Panc1 (cell line): Measurements from ENCODE around the gene DHRS4. TPM values are rescaled to one million over a fixed set of nuclear protein-coding genes. Genes with fewer than 3 reads are reported as not detected.

ENCODE experiments used
- ATAC-seq: fragments of 200-7000 bp; cut with Tn5 transposase; 2 replicates; pipeline ENCODE4 v1.9.1; 2020; ENCODE audit warnings: mild to moderate bottlenecking, moderate library complexity
- BruUV-seq: library from RNA; stranded (reverse); fragments of 400-500 nt; replicated peaks from 2 replicates; lab custom pipeline; 2021; lab: Mats Ljungman, UMichigan
- CTCF ChIA-PET: fragments of 300-600 bp; sonication (Branson Sonifier 250); formaldehyde crosslinking; loops from one replicate; lab custom pipeline; 2022; ENCODE audit warnings: antibody characterized with exemption; lab: Charles Lee
- POLR2A ChIA-PET: fragments of 300-600 bp; sonication (Branson Sonifier 250); formaldehyde crosslinking; loops from one replicate; lab custom pipeline; 2022; ENCODE audit warnings: antibody characterized with exemption; lab: Charles Lee
- DNase-seq: peaks from one replicate; pipeline ENCODE4 v3.0.0-alpha.2; 2010; ENCODE audit warnings: low read depth, low spot score
- H3K27ac ChIP-seq: 2 replicates; pipeline ENCODE4 v1.5.1; 2011; ENCODE audit warnings: mild to moderate bottlenecking, low read length, inconsistent platforms
- H3K27me3 ChIP-seq: fragments of 200-500 bp; sonication (Bioruptor generic); 2 replicates; pipeline ENCODE4 v1.6.0; 2014; ENCODE audit warnings: low read length, inconsistent platforms; ENCODE audit not compliant: control insufficient read depth, insufficient read depth
- H3K36me3 ChIP-seq: fragments of 200-500 bp; sonication (Bioruptor generic); 2 replicates; pipeline ENCODE4 v1.5.1; 2014; ENCODE audit warnings: inconsistent platforms, mild to moderate bottlenecking, low read length, moderate library complexity; ENCODE audit not compliant: control insufficient read depth, insufficient read depth
- H3K4me1 ChIP-seq: 2 replicates; pipeline ENCODE4 v1.5.1; 2011; ENCODE audit warnings: inconsistent platforms, mild to moderate bottlenecking, low read length, moderate library complexity; ENCODE audit not compliant: control insufficient read depth, insufficient read depth
- H3K4me3 ChIP-seq, 2 experiments: 2 replicates each; pipeline ENCODE4 v1.5.1; 2011 to 2012; ENCODE audit warnings: low read depth in 2 of 2, low read length in 2 of 2, mild to moderate bottlenecking in 2 of 2, inconsistent platforms in 1 of 2, moderate library complexity in 1 of 2
- H3K9me3 ChIP-seq: fragments of 200-500 bp; sonication (Bioruptor generic); 2 replicates; pipeline ENCODE4 v1.5.1; 2014; ENCODE audit warnings: low read depth, mild to moderate bottlenecking, inconsistent platforms, low read length, moderate library complexity; ENCODE audit not compliant: control insufficient read depth, insufficient read depth
- POLR2AphosphoS5 ChIP-seq: IDR thresholded peaks from 2 replicates; pipeline ENCODE4 v1.6.1; 2012; ENCODE audit warnings: mild to moderate bottlenecking, low read depth, low read length, moderate library complexity
- SIN3A ChIP-seq: IDR thresholded peaks from 2 replicates; pipeline ENCODE4 v1.6.1; 2012; ENCODE audit warnings: low read depth, mild to moderate bottlenecking, low read length, moderate library complexity, borderline replicate concordance; ENCODE audit not compliant: insufficient read depth
- TCF7L2 ChIP-seq: IDR thresholded peaks from 2 replicates; pipeline ENCODE4 v1.6.1; 2011; ENCODE audit warnings: mild to moderate bottlenecking, low read depth, low read length, inconsistent platforms
- in situ Hi-C: cut with HindIII; loops from 2 replicates; pipeline ENCODE4 v1.10.0; 2016; ENCODE audit warnings: low sequenced_read_pairs, low pct_unique_long_range_greater_than_20kb
- intact Hi-C: fragments of 100-400 bp; cut with micrococcal nuclease; formaldehyde crosslinking; loops from one replicate; pipeline ENCODE4 v1.10.0; 2022; ENCODE audit not compliant: unreplicated experiment
- total RNA-seq: library from RNA; stranded (reverse); gene quantifications from one replicate; pipeline ENCODE4 v1.2.1, GENCODE V29; 2021; ENCODE audit not compliant: unreplicated experiment
- TF ChIP-seq, protein P1 (sequence below): fragments of 450-650 bp; IDR thresholded peaks from 2 replicates; pipeline ENCODE4 v1.5.1; 2017; ENCODE audit warnings: mild to moderate bottlenecking
- TF ChIP-seq, protein P2 (sequence below), 2 experiments: IDR thresholded peaks; 2 replicates each; pipeline ENCODE4 v1.6.1; 2011 to 2012; ENCODE audit warnings: low read depth in 2 of 2, control low read depth in 1 of 2, low read length in 1 of 2, mild to moderate bottlenecking in 1 of 2, moderate library complexity in 1 of 2; ENCODE audit not compliant: insufficient read depth in 1 of 2

DHRS4 gene
- total RNA-seq, 1 experiment from 2014 or later: 13.5 TPM

DNA sequence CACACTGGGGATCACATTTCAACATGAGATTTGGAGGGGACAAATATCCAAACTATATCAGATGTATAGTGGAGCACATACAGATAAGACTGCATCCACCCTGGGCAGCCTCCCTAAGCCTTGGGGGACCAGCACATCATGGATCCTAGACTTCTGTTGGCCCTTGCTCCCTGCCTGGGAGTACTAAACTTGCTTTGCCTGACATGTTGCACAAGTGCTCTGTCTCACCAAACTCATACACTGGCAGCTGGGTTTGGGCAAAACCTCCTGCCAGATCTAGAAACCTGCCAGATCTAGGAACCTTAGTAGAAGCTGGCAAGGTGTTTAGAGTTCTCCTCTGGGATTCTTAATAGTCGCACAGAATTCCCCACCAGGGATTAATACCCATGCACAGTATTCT is 18.4 kb upstream of the DHRS4 start:
- POLR2A ChIA-PET: no interaction called here

DNA sequence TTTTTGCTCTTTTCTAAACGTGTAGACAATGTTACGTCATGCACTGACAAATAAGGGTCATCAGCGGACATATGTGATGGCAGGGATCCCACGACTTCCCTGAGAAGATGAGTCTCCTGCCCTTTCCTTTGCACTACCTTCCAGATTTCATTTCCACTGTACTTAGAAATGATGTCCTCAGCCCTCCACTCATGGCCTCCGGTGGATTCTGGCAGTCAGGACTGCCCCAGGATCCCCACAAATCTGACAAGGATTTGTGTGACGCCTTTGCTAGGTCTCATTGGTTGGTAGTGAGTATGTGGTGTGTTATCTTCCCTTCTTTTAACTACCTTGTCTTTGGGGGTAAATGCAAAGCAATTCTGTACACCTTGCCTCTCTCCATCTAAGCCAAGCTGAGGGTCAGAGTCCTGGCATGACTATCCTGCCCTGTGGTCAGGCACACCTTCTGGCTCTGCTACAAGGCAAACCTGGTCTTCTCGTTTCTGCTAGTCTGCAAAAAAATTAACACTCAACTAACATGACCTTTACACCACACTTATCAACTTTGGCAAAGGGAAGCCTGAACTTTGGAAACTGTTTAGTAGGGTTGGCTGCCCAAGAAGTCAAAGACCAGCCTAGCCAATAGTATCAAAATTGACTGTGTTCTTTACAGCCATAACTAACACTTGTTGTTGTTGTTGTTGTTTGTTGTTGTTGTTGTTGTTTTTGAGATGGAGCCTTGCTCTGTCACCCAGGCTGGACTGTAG is 17.3 kb upstream of the DHRS4 start:
- no peaks in the 10 kb centered on the region for H3K27me3 ChIP-seq
- no peaks in the 10 kb centered on the region for H3K4me1 ChIP-seq
- intact Hi-C loops (no loop called here), in situ Hi-C loops (no loop called here)
- H3K4me3 ChIP-seq: no peak overlapping the region
- POLR2A ChIA-PET: no interaction called here
- DNase-seq: no peak
- no peak for ATAC-seq
- H3K9me3 ChIP-seq: no peaks in the 10 kb centered on the region
- no TSS peak for BruUV-seq
- CTCF ChIA-PET: no interaction called here
- no peaks in the 10 kb centered on the region for H3K36me3 ChIP-seq
- no peak overlapping the region for H3K27ac ChIP-seq
- TF ChIP-seq POLR2AphosphoS5 (no peak), SIN3A (no peak), TCF7L2 (no peak)
- TF ChIP-seq, protein P1, sequence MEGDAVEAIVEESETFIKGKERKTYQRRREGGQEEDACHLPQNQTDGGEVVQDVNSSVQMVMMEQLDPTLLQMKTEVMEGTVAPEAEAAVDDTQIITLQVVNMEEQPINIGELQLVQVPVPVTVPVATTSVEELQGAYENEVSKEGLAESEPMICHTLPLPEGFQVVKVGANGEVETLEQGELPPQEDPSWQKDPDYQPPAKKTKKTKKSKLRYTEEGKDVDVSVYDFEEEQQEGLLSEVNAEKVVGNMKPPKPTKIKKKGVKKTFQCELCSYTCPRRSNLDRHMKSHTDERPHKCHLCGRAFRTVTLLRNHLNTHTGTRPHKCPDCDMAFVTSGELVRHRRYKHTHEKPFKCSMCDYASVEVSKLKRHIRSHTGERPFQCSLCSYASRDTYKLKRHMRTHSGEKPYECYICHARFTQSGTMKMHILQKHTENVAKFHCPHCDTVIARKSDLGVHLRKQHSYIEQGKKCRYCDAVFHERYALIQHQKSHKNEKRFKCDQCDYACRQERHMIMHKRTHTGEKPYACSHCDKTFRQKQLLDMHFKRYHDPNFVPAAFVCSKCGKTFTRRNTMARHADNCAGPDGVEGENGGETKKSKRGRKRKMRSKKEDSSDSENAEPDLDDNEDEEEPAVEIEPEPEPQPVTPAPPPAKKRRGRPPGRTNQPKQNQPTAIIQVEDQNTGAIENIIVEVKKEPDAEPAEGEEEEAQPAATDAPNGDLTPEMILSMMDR: no peak
- TF ChIP-seq, protein P2, sequence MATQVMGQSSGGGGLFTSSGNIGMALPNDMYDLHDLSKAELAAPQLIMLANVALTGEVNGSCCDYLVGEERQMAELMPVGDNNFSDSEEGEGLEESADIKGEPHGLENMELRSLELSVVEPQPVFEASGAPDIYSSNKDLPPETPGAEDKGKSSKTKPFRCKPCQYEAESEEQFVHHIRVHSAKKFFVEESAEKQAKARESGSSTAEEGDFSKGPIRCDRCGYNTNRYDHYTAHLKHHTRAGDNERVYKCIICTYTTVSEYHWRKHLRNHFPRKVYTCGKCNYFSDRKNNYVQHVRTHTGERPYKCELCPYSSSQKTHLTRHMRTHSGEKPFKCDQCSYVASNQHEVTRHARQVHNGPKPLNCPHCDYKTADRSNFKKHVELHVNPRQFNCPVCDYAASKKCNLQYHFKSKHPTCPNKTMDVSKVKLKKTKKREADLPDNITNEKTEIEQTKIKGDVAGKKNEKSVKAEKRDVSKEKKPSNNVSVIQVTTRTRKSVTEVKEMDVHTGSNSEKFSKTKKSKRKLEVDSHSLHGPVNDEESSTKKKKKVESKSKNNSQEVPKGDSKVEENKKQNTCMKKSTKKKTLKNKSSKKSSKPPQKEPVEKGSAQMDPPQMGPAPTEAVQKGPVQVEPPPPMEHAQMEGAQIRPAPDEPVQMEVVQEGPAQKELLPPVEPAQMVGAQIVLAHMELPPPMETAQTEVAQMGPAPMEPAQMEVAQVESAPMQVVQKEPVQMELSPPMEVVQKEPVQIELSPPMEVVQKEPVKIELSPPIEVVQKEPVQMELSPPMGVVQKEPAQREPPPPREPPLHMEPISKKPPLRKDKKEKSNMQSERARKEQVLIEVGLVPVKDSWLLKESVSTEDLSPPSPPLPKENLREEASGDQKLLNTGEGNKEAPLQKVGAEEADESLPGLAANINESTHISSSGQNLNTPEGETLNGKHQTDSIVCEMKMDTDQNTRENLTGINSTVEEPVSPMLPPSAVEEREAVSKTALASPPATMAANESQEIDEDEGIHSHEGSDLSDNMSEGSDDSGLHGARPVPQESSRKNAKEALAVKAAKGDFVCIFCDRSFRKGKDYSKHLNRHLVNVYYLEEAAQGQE (IDR thresholded peaks at IDR 0.05; ENCODE audit: insufficient read depth in 1 of 2, low read depth in 2 of 2, low read length in 1 of 2): no peak

More for the DNA sequence above, 18.4 kb upstream of the DHRS4 start:
- TF ChIP-seq POLR2AphosphoS5: no peak
- no peak for TF ChIP-seq TCF7L2
- TF ChIP-seq, protein P1: no peak
- TF ChIP-seq, protein P2 (IDR thresholded peaks at IDR 0.05; ENCODE audit: insufficient read depth in 1 of 2, low read depth in 2 of 2, low read length in 1 of 2): no peak
- no peak for TF ChIP-seq SIN3A
- H3K9me3 ChIP-seq: no peaks in the 10 kb centered on the region
- no peak overlapping the region for H3K27ac ChIP-seq
- in situ Hi-C loops (no loop called here), intact Hi-C loops (no loop called here)
- H3K27me3 ChIP-seq: no peaks in the 10 kb centered on the region
- BruUV-seq: no TSS peak
- DNase-seq: no peak
- no peaks in the 10 kb centered on the region for H3K36me3 ChIP-seq
- no peaks in the 10 kb centered on the region for H3K4me1 ChIP-seq
- no peak for ATAC-seq
- CTCF ChIA-PET: no interaction called here
- H3K4me3 ChIP-seq: no peak overlapping the region
